ENCODE measurements around the gene C1QL4. TPM values are rescaled to one million over a fixed set of nuclear protein-coding genes. Genes with fewer than 3 reads are reported as not detected.

Gene C1QL4
- polyA plus RNA-seq, 2 of the 4 experiments (the other 2 are of a cell fraction), result 1.5 to 2.8 TPM

DNA sequence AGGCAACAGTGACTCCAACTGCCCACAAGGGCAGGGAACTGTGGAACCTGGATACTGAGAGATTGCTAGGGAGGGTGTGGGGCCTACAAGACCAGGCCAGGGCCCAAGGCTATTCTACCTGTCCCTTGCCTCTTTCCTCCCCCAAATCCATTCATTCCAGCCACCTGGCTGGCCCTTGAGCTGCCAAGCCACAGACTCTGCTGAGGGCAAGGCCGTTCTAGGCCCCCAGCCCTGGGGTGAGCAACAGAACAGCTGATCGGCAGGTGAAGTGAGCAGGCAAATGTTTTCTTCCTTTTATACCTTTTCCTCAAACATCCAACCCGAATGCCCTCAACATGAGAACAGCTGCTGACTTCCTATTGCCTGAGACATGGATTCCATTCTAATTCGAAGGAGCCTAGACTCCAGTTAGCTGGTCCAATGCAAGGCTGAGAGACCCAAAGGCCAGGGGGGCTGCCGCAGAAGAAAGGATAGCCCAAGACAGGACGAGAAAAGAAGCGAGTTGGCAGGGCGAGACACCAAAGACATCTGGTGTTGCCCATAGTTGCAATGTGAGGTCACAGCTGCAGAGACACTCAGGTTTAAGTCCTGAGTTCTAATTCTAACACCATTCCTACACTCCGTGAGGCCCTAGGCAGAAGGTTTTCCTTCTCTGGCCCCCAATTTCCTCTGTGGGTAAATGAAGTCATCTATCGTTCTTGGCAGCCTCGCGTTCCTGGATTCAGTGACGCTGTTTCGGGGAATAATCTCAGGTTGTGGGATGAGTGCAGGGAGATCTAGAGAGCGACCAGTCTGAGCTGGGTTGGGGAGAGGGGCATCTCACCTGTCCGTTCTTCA, 1.7 kb downstream of the C1QL4 start:
- 91% methylated on average over 16 of the region's 16 CpGs for WGBS (ENCODE audit: missing lambda C conversion rate)
- POLR2A ChIA-PET, result interaction anchor here (1.0 kb wide), 1 partner anchor 406 kb away, joined by 3 read pairs; no protein-coding TSS in a partner anchor
- no peak for TF ChIP-seq FOSL2 (IDR thresholded peaks at IDR 0.05)
- TF ChIP-seq FOSL2 (CRISPR knock-in tag; IDR thresholded peaks at IDR 0.05), result no peak
- no peak for TF ChIP-seq GATA3 (IDR thresholded peaks at IDR 0.05; ENCODE audit: borderline replicate concordance)
- TF ChIP-seq PBX3 (IDR thresholded peaks at IDR 0.05), result no peak
- TF ChIP-seq TP53 (CRISPR knock-in tag; IDR thresholded peaks at IDR 0.05), result no peak
- TF ChIP-seq ZNF302 (CRISPR knock-in tag; IDR thresholded peaks at IDR 0.05), result no peak
- TF ChIP-seq PHF8 (IDR thresholded peaks at IDR 0.05; ENCODE audit: borderline replicate concordance, low read depth), result no peak
- no peak overlapping the region for H3K27ac ChIP-seq
- ATAC-seq (no peak), FAIRE-seq (no peak), DNase-seq (ENCODE audit: low read depth in 1 of 2, low spot score in 1 of 2) (no peak)
- H3K9me3 ChIP-seq, result no peaks in the 10 kb centered on the region
- H3K4me1 ChIP-seq, result peaks cover 19% of the 10 kb centered on the region; the same call in 2 of the 3 replicates
- CTCF ChIA-PET, result interaction anchor here (0.6 to 6.1 kb wide), 13 partner anchors 9 to 246 kb away, joined by 3 to 104 read pairs (median 4); partner anchors contain the start of genes DNAJC22, PRPH and TROAP
- H3K4me3 ChIP-seq, result no peak overlapping the region
- H3K4me2 ChIP-seq, result no peak overlapping the region

DNA sequence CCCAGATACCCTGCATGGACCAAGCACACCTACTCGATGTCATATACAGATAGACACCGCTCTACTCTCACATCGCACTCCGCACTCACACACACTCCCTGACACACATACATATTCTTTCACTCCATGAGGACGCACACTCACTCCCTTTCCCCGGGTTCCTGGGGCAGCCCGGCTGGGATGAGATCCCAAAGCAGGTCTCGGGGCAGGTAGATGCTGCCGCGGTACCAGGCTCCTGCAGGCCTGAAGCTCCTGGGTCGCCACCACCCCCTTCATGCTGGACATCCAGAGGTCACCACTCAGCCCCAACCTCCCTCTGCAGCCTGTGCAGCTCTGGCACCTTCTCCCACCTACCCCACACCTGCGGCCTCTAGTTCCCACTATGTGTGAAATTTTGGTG, 2.3 kb downstream of the C1QL4 start:
- FAIRE-seq (no peak), ATAC-seq (no peak), DNase-seq (ENCODE audit: low read depth in 1 of 2, low spot score in 1 of 2) (no peak)
- H3K27ac ChIP-seq, result no peak overlapping the region
- WGBS (ENCODE audit: missing lambda C conversion rate), result 95% methylated on average over 12 of the region's 12 CpGs
- peaks cover 15% of the 10 kb centered on the region; the same call in 2 of the 3 replicates for H3K4me1 ChIP-seq
- H3K4me3 ChIP-seq, result no peak overlapping the region
- TF ChIP-seq ZFP36 (IDR thresholded peaks at IDR 0.05; ENCODE audit: borderline replicate concordance, partially characterized antibody) (no peak), CBX2 (IDR thresholded peaks at IDR 0.05; ENCODE audit: borderline replicate concordance, low read depth) (no peak), PBX3 (IDR thresholded peaks at IDR 0.05) (no peak), MAZ (IDR thresholded peaks at IDR 0.05; ENCODE audit: borderline replicate concordance, low read depth, low read length) (no peak), BHLHE40 (IDR thresholded peaks at IDR 0.05; ENCODE audit: low read depth, low read length) (no peak), EP300 (IDR thresholded peaks at IDR 0.05) (no peak), CHD2 (IDR thresholded peaks at IDR 0.05; ENCODE audit: low read length, partially characterized antibody) (no peak), MAX (IDR thresholded peaks at IDR 0.05) (no peak)
- CTCF ChIA-PET, result interaction anchor here (0.6 to 6.1 kb wide), 11 partner anchors 9 to 246 kb away, joined by 3 to 104 read pairs (median 4); partner anchors contain the start of genes DNAJC22 and PRPH
- POLR2A ChIA-PET, result interaction anchor here (1.0 kb wide), 1 partner anchor 406 kb away, joined by 3 read pairs; no protein-coding TSS in a partner anchor
- H3K9me3 ChIP-seq, result no peaks in the 10 kb centered on the region
- H3K4me2 ChIP-seq, result no peak overlapping the region

DNA sequence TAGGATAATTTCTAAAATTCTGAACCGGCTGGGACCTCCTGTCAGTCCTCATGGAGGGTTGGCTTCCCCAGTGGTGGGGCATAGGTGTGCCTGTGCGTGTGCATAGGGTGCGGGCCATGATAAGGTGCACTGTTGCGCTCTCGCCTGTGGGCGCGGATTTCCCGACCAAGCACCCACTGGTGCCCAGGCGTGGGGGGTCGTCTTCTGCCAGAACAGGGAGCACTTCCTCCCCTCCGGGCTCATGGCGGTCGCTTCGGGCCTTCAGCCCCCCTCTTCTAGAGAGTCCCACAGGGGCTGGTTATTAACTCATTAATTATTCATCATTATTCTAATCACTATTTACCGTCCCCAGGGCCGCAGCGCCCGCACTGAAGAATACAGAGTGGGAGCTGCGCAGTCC, 2.8 kb downstream of the C1QL4 start:
- 90% methylated on average over 19 of the region's 19 CpGs for WGBS (ENCODE audit: missing lambda C conversion rate)
- no peak for ATAC-seq
- Histone ChIP-seq H3K9me3 (no peaks in the 10 kb centered on the region), H3K4me3 (no peak overlapping the region), H3K4me2 (no peak overlapping the region), H3K4me1 (peaks cover 11% of the 10 kb centered on the region; the same call in 2 of the 3 replicates), H3K27ac (no peak overlapping the region)
- FAIRE-seq, result no peak
- POLR2A ChIA-PET, result no interaction called here
- no peak for DNase-seq (ENCODE audit: low read depth in 1 of 2, low spot score in 1 of 2)
- CTCF ChIA-PET, result interaction anchor here (0.6 to 6.5 kb wide), 12 partner anchors 8 to 246 kb away, joined by 3 to 144 read pairs (median 36); partner anchors contain the start of genes DNAJC22 and PRPH
- TF ChIP-seq BHLHE40 (IDR thresholded peaks at IDR 0.05; ENCODE audit: low read depth, low read length) (no peak), USF2 (IDR thresholded peaks at IDR 0.05) (no peak), ESRRA (IDR thresholded peaks at IDR 0.05; ENCODE audit: borderline replicate concordance, low read length) (no peak), FOSL2 (IDR thresholded peaks at IDR 0.05) (no peak), FOSL2 (CRISPR knock-in tag; IDR thresholded peaks at IDR 0.05) (no peak), HDAC2 (IDR thresholded peaks at IDR 0.05) (no peak), RNF2 (IDR thresholded peaks at IDR 0.05; ENCODE audit: borderline replicate concordance, low read depth) (no peak), CEBPB (IDR thresholded peaks at IDR 0.05) (no peak), PBX3 (IDR thresholded peaks at IDR 0.05) (no peak), KDM1A (IDR thresholded peaks at IDR 0.05; ENCODE audit: low read depth) (no peak), FOXS1 (CRISPR knock-in tag; IDR thresholded peaks at IDR 0.05) (no peak), EHMT2 (IDR thresholded peaks at IDR 0.05; ENCODE audit: low read depth) (no peak), GATA3 (IDR thresholded peaks at IDR 0.05; ENCODE audit: borderline replicate concordance) (no peak), EP300 (IDR thresholded peaks at IDR 0.05) (no peak)
- TF ChIP-seq, protein P1, sequence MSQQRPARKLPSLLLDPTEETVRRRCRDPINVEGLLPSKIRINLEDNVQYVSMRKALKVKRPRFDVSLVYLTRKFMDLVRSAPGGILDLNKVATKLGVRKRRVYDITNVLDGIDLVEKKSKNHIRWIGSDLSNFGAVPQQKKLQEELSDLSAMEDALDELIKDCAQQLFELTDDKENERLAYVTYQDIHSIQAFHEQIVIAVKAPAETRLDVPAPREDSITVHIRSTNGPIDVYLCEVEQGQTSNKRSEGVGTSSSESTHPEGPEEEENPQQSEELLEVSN (IDR thresholded peaks at IDR 0.05; ENCODE audit: borderline replicate concordance, low read depth), result no peak
